CD4-positive, alpha-beta T cell treated with Interleukin-6 for 4 hours (primary cell): ENCODE data around the gene PLEKHA8.

ENCODE experiments used
- DNase-seq: peaks from one replicate; pipeline ENCODE4 v3.0.0-alpha.2; 2020; ENCODE audit warnings: mixed read lengths

Gene PLEKHA8

GRCh38 chr7:30028216-30028748 lies at the start of gene PLEKHA8:
Gene PLEKHA8 (plus strand): TSS chr7:30028412. CDS start chr7:30028763, 351 bp downstream.
- DNase-seq: peak; percentile 88

DNA sequence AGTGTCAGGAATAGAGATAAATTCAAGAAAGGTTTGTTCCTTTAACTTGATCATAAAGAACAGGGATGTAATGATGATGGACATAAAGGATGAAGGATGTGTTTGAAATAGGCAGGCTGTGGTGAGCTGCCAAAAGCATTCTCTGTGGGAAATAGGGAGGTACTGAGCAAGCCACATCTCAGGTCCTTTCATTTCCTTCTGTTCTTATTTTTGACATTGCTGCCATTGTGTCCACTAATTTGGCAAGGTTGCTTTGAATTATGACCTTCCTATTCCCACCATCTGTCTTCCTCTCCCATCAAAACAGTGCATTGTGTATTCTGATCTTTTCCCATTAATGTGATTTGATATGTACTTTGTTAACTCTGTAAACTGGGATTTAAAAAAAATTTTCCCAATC lies 48.1 kb upstream of the PLEKHA8 start:
- DNase-seq: no peak

GRCh38 chr7:29987083-29987482 lies 41.1 kb upstream of the PLEKHA8 start:
- DNase-seq: no peak

DNA sequence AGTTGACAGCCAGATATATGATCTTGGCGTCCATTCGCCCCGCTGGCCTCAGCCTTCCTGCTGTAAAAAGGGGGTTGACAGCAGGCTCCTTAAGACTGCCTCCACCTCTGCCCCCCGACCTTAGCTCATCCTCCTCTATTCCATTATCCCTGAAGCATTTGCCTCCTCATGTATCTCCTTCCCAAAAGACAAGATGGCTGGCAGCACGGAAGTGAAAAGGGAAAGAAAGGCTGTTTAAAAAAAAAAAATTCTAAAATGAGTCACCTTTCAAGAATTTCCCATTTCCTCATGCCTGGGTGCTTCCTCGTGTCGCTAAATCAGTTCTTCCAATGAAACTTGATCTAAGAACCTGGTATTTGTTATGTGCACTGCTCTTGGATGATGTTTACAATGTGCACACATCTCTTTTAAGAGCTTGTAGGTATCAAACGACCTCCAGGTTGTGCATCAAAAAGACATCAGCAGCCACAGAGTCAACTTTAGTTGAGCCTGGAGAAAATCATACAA lies 40.3 kb upstream of the PLEKHA8 start:
- DNase-seq: no peak

DNA sequence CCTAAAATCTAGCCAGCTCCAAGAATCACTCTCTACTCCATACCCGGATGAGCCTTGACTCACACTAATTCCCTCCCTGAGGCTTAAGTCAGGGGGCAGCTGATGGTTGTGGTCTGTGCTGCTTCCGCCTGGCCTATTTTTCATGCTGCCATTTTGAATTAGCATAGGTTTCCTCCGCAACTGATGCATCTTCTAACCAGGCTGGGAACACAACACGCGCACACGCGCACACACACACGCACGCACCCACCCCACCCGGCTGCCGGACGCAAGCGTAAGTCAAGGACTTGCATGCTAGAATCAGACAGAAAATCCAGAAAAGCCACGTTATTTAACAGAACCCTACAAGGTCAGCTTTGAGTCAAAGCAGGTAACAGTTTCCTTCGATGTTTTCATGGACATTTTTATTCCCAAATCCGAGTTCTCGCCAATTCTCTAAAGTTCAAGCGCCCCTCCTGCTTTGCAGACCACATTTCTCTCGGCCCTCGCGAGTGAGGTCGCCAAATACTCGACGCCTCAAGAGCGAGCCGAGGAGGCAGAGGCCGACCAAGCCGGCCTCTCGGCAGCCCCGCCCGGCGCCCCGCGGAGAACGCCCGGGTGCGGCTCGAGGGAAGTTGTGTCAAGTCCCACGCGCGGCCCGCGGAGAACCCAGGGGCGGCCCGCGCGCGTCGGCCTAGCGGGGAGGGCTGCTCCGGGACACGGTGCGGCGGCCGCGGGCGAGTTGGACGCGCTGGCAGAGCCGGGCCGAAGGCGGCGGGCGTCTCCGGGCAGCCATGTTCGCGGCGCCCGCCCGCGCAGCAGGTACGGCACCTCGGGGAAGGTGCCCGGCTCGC lies 39.6 kb upstream of the PLEKHA8 start:
- DNase-seq: peak; percentile 22

- DNase-seq: peak; percentile 20
These were observed 38.8 kb upstream of the PLEKHA8 start, which contains the start of gene SCRN1 for GRCh38 chr7:29989257-29989995. Gene SCRN1 (minus strand): TSS chr7:29989801. CDS start chr7:29969067, 20,734 bp downstream.

GRCh38 chr7:29990931-29991330 lies 37.3 kb upstream of the PLEKHA8 start:
- no peak for DNase-seq

DNA sequence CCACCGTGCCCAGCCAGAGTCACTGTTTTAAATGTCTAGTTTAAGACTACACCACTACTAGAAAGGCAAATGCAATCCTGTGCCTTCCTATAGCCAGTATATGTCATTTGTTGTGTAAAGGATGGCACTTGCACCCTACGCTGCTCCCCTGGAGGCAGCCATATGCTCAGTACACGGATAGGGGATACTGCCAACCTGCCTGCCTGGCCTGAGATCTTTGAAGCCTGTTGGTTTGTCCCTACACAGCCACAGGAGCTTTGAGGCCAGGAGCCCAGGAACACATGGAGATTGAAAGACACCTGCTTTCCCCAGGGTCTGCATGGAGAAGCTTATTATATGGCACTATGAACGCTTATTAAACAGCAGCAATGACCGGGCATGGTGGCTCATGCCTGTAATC lies 36.3 kb upstream of the PLEKHA8 start:
- DNase-seq: no peak

GRCh38 chr7:29993140-29993539 lies 35.1 kb upstream of the PLEKHA8 start:
- DNase-seq: no peak

- no peak for DNase-seq
These were observed 32.6 kb upstream of the PLEKHA8 start for GRCh38 chr7:29995652-29996051.

DNA sequence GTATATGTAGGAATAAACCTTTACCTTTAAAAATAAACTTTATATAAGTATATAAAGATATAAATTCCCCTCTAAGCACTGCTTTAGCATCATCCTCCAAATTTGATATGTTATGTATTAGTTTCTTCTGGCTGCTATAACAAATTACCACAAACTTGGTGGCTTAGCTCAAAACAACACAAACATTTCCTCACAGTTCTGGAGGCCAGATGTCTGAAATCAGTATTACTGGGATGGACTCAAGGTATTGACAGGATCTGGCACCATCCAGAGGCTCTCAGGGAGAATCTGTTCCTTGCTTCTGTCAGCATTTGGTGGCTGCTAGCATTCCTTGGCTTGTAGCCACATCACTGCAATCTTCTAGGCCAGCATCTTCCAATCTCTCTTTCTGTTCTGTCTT lies 31.9 kb upstream of the PLEKHA8 start:
- DNase-seq: no peak

- DNase-seq: no peak
These were observed 29.7 kb upstream of the PLEKHA8 start for GRCh38 chr7:29998489-29998888.

- no peak for DNase-seq
These were observed 26.2 kb upstream of the PLEKHA8 start for GRCh38 chr7:30001998-30002397.

DNA sequence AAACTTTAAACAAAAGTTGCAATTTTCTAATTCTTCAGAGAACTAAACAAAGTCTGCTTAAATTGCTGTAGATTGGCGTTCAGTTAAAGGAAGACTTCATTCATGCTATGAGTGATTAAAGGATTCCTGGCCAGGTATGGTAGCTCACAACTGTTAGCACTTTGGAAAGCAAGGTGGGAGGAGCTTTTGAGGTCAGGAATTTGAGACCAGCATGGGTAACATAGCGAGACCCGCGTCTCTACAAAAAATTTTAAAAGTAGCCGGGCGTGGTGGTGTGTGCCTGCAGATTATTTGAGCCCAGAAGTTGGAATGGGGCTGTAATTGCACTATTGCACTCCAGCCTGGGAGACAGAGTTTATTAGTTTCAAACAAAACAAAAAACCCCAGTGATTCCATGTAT lies 25.1 kb upstream of the PLEKHA8 start:
- no peak for DNase-seq

GRCh38 chr7:30005464-30005863 lies 22.7 kb upstream of the PLEKHA8 start:
- no peak for DNase-seq

DNA sequence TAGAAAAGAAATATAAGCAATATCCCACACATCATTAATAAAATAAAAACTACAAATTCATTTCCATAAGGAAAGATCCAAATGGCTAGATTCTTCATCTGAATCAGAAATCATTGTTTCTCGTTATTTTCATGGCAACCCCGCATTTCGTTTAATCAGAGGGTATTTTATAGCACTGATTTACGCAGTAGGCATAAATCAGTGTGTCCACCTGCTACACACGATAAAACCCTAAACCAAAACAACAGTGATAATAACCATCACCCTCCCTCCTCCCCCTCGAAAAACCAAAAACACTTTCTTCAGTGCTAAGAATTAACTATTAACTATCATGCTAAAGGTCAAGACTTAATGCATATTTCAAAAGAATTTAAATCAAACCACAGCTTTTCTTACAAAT lies 18.2 kb upstream of the PLEKHA8 start:
- DNase-seq: no peak

DNA sequence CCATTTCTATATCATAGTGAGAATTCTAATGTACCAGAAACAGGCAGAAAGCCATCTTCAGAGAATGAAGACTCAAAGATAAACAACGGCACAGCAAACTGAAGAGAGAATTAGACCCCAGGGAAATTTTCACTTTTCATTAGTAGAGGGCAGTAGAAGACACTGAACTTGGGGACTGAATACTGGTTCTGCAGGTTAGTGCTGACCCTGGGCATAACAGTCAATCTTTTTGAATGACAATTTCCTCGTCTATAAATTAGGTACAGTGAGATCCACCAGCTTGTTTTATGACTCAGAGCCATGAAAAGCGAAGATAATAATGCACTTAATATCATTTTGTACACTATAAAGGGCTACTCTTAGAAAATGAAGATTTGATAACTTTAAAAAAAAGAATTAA lies 15.5 kb upstream of the PLEKHA8 start:
- no peak for DNase-seq

GRCh38 chr7:30018451-30018850 lies 9.8 kb upstream of the PLEKHA8 start:
- no peak for DNase-seq

DNA sequence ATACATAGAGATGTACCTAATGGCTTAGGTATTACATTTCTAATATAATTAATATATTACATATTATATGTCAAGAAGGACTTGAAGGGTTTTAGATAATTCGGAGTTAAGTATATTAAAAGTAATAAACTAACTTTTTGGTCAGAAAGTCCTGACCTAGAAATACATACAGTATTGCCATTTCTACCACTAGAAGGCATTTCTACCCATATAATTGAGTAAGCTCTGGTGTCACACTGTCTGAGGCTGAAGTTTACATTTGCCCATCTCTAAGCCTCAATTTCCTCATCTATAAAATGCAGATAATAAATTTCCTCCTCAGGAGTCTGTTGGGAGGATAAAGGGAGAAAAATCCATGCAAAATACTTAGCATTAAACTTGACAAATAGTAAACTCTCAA lies 8.8 kb upstream of the PLEKHA8 start:
- DNase-seq: no peak

DNA sequence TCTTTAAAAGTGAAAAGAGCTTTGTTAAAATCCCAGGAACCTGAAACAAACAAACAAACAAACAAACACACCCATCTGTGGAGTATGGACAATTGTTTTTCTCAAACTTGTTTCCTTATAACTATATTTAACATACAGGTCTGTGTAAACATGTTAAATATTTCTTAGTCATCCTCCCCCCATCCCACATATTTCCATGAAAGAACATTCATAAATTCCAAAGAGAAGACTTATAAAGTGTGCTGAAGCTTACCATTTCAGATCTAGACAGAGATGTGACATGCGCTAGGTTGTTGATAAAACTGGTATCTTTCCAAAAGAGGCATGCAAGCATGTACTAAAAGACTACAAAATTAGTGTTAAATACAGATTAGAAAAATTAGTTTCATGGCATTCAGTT lies 8.3 kb upstream of the PLEKHA8 start:
- DNase-seq: no peak

- DNase-seq: no peak
These were observed 7.7 kb upstream of the PLEKHA8 start for GRCh38 chr7:30020535-30020934.

DNA sequence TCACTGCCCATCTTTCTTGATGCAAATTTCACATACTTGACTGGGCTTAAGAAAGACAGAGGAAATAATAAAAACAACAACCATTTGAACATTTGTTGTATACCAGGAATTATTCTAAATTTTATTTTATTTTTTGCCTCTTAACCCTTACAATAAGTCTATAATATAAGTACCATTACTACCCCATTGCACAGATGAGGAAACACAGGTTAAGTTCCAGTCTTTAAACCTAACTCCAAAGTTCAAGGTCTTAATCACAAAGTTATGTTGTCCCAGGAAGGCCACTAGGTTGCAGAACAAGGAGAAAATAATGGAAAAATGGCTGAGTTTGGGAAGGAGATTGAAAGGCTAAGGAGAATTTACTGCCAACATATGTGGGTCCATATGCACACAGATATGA lies 5.2 kb upstream of the PLEKHA8 start:
- DNase-seq: no peak

GRCh38 chr7:30023524-30023923 lies 4.7 kb upstream of the PLEKHA8 start:
- DNase-seq: no peak
